SK-N-SH treated with all-trans-retinoic acid at 6 μM for 48 hours (cell line): ENCODE measurements around the gene ZNF316.
"Not testable (repeated sequence)": the region's sequence is repeated elsewhere in the genome, so short reads cannot be mapped to it uniquely, and the experiment has no call there.

Experiments
- ATAC-seq: fragments of 200-7000 bp; cut with Tn5 transposase; 3 replicates; pipeline ENCODE4 v1.9.1; 2020; ENCODE audit warnings: mild to moderate bottlenecking, moderate library complexity
- ARNTL ChIP-seq: fragments of 450-650 bp; formaldehyde crosslinking; IDR thresholded peaks from 2 replicates; pipeline ENCODE4 v1.5.0; 2020; ENCODE audit warnings: low read depth, mild to moderate bottlenecking, moderate library complexity, borderline replicate concordance
- BACH2 ChIP-seq: fragments of 250-450 bp; sonication (Bioruptor Pico); IDR thresholded peaks from 2 replicates; pipeline ENCODE4 v1.9.0; 2021; ENCODE audit warnings: mild to moderate bottlenecking, borderline replicate concordance
- CSDC2 ChIP-seq: fragments of 250-450 bp; sonication (Bioruptor Pico); IDR thresholded peaks from 2 replicates; pipeline ENCODE4 v1.5.0; 2020; ENCODE audit warnings: mild to moderate bottlenecking, moderate library complexity
- ESRRG ChIP-seq: fragments of 250-450 bp; sonication (Bioruptor Pico); IDR thresholded peaks from 2 replicates; pipeline ENCODE4 v1.6.1; 2021; ENCODE audit warnings: mild to moderate bottlenecking
- GLIS3 ChIP-seq: fragments of 250-450 bp; sonication (Bioruptor Pico); IDR thresholded peaks from 2 replicates; pipeline ENCODE4 v1.5.0; 2020; ENCODE audit warnings: mild to moderate bottlenecking, moderate library complexity
- ISL1 ChIP-seq: fragments of 250-450 bp; sonication (Bioruptor Pico); IDR thresholded peaks from 2 replicates; pipeline ENCODE4 v2.1.2; 2022; ENCODE audit warnings: mild to moderate bottlenecking, moderate library complexity
- PPARA ChIP-seq: fragments of 250-450 bp; sonication (Bioruptor Pico); IDR thresholded peaks from 2 replicates; pipeline ENCODE4 v1.5.0; 2020; ENCODE audit warnings: mild to moderate bottlenecking, borderline replicate concordance
- SNAI2 ChIP-seq: fragments of 250-450 bp; sonication (Bioruptor Pico); IDR thresholded peaks from 2 replicates; pipeline ENCODE4 v1.5.0; 2020; ENCODE audit warnings: mild to moderate bottlenecking, moderate library complexity
- TOX ChIP-seq: fragments of 250-450 bp; sonication (Bioruptor Pico); IDR thresholded peaks from 2 replicates; pipeline ENCODE4 v1.8.0; 2021; ENCODE audit warnings: mild to moderate bottlenecking, moderate library complexity, borderline replicate concordance
- ZC3H10 ChIP-seq: fragments of 250-450 bp; sonication (Bioruptor Pico); IDR thresholded peaks from 2 replicates; pipeline ENCODE4 v1.5.1; 2021; ENCODE audit warnings: mild to moderate bottlenecking, moderate library complexity
- ZNF565 ChIP-seq: fragments of 450-650 bp; formaldehyde crosslinking; conservative IDR thresholded peaks from 2 replicates; pipeline ENCODE4 v1.5.0; 2020; ENCODE audit warnings: low read depth, mild to moderate bottlenecking, moderate library complexity
- ZNF70 ChIP-seq: fragments of 450-650 bp; formaldehyde crosslinking; IDR thresholded peaks from 2 replicates; pipeline ENCODE4 v1.5.0; 2020; ENCODE audit warnings: mild to moderate bottlenecking, moderate library complexity
- ZNF8 ChIP-seq: fragments of 450-650 bp; formaldehyde crosslinking; IDR thresholded peaks from 2 replicates; pipeline ENCODE4 v1.5.0; 2020; ENCODE audit warnings: mild to moderate bottlenecking, moderate library complexity
- TF ChIP-seq, protein P1 (sequence below): fragments of 250-450 bp; sonication (Bioruptor Pico); IDR thresholded peaks from 2 replicates; pipeline ENCODE4 v1.8.0; 2021; ENCODE audit warnings: low read depth, mild to moderate bottlenecking, moderate library complexity, borderline replicate concordance
- TF ChIP-seq, protein P2 (sequence below): fragments of 250-450 bp; sonication (Bioruptor Pico); IDR thresholded peaks from 2 replicates; pipeline ENCODE4 v1.5.1; 2020; ENCODE audit warnings: low read depth, mild to moderate bottlenecking, moderate library complexity
- TF ChIP-seq, protein P3 (sequence below): fragments of 250-450 bp; sonication (Bioruptor Pico); IDR thresholded peaks from 2 replicates; pipeline ENCODE4 v1.8.0; 2020; ENCODE audit warnings: mild to moderate bottlenecking, moderate library complexity, borderline replicate concordance
- TF ChIP-seq, protein P4 (sequence below): fragments of 250-450 bp; sonication (Bioruptor Pico); IDR thresholded peaks from 2 replicates; pipeline ENCODE4 v1.5.0; 2020; ENCODE audit warnings: mild to moderate bottlenecking, moderate library complexity
- TF ChIP-seq, protein P5 (sequence below): fragments of 250-450 bp; sonication (Bioruptor Pico); IDR thresholded peaks from 2 replicates; pipeline ENCODE4 v1.5.1; 2021; ENCODE audit warnings: mild to moderate bottlenecking, moderate library complexity

ZNF316 gene

DNA sequence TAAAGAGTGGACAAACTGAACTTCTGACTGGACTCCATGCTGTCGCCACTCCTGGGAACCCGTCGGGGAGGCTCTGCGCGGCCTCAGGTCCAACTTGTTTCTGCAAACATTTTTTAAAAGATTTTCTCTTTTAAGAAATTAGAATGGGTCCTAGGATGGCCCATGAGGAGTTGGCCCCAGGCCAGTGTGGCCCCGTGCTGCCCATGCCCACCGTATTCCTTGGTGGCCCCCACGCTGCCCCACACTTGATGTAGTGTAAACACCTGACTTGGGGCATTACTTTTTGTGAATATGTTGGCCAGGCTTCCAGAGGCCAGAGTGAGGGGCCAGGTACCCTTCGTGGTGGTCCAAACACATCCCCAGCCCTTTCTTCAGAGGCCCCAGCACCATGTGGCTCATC is 19.3 kb downstream of the ZNF316 start:
- TF ChIP-seq ESRRG (CRISPR knock-in tag) (no peak), TOX (CRISPR knock-in tag) (no peak), ARNTL (CRISPR knock-in tag) (no peak), ISL1 (CRISPR knock-in tag) (no peak)
- TF ChIP-seq, protein P1, sequence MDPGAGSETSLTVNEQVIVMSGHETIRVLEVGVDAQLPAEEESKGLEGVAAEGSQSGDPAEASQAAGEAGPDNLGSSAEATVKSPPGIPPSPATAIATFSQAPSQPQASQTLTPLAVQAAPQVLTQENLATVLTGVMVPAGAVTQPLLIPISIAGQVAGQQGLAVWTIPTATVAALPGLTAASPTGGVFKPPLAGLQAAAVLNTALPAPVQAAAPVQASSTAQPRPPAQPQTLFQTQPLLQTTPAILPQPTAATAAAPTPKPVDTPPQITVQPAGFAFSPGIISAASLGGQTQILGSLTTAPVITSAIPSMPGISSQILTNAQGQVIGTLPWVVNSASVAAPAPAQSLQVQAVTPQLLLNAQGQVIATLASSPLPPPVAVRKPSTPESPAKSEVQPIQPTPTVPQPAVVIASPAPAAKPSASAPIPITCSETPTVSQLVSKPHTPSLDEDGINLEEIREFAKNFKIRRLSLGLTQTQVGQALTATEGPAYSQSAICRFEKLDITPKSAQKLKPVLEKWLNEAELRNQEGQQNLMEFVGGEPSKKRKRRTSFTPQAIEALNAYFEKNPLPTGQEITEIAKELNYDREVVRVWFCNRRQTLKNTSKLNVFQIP (CRISPR knock-in tag): no peak
- TF ChIP-seq, all 23 proteins: peak for 0
- no peak for ATAC-seq

DNA sequence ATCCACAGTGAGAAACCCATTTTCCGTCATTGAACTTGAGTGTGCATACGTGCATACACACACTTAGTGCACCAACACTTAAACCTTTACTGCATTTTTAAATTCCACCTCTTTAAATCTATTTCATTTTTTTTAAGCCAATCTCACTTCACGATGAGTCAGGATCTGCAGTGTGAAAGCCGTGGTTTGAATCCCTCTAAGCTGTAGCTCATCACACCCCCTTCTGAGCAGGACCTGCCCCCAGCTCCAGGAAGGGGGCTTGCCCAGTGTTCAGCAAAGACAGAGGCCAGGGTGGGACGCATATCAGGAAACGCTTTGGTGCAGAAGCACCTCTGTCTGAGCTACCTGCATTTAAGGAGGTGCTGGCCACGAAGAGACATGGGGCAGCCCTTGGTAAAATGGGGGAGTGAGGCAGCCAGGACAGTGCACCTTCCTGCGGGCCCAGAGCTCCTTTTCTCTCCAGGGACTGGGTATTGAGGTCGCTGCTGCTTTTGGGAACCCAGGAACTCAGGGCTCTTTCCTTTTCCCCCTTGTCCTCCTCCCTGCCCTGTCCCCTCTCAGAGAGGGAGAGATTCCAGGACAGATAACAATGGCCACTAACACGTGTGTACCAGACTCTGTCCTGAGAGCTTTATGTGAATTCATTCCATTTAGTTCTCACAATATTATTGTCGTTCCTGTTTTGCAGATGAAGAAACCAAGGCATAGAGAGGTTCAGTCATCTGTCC is 21.7 kb downstream of the ZNF316 start:
- TF ChIP-seq ZNF8 (CRISPR knock-in tag): no peak
- TF ChIP-seq, protein P2, sequence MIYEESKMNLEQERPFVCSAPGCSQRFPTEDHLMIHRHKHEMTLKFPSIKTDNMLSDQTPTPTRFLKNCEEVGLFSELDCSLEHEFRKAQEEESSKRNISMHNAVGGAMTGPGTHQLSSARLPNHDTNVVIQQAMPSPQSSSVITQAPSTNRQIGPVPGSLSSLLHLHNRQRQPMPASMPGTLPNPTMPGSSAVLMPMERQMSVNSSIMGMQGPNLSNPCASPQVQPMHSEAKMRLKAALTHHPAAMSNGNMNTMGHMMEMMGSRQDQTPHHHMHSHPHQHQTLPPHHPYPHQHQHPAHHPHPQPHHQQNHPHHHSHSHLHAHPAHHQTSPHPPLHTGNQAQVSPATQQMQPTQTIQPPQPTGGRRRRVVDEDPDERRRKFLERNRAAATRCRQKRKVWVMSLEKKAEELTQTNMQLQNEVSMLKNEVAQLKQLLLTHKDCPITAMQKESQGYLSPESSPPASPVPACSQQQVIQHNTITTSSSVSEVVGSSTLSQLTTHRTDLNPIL (CRISPR knock-in tag): no peak
- TF ChIP-seq ESRRG (CRISPR knock-in tag): no peak
- no peak for TF ChIP-seq ARNTL (CRISPR knock-in tag)
- TF ChIP-seq, protein P3, sequence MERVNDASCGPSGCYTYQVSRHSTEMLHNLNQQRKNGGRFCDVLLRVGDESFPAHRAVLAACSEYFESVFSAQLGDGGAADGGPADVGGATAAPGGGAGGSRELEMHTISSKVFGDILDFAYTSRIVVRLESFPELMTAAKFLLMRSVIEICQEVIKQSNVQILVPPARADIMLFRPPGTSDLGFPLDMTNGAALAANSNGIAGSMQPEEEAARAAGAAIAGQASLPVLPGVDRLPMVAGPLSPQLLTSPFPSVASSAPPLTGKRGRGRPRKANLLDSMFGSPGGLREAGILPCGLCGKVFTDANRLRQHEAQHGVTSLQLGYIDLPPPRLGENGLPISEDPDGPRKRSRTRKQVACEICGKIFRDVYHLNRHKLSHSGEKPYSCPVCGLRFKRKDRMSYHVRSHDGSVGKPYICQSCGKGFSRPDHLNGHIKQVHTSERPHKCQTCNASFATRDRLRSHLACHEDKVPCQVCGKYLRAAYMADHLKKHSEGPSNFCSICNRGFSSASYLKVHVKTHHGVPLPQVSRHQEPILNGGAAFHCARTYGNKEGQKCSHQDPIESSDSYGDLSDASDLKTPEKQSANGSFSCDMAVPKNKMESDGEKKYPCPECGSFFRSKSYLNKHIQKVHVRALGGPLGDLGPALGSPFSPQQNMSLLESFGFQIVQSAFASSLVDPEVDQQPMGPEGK (CRISPR knock-in tag): no peak
- no peak for TF ChIP-seq TOX (CRISPR knock-in tag)
- TF ChIP-seq BACH2 (CRISPR knock-in tag): no peak
- TF ChIP-seq CSDC2: no peak
- TF ChIP-seq ZNF70 (CRISPR knock-in tag): no peak
- no peak for TF ChIP-seq ZNF565 (CRISPR knock-in tag)
- TF ChIP-seq ISL1 (CRISPR knock-in tag): no peak
- TF ChIP-seq PPARA (CRISPR knock-in tag): no peak
- no peak for TF ChIP-seq SNAI2
- TF ChIP-seq GLIS3: no peak
- TF ChIP-seq, protein P4, sequence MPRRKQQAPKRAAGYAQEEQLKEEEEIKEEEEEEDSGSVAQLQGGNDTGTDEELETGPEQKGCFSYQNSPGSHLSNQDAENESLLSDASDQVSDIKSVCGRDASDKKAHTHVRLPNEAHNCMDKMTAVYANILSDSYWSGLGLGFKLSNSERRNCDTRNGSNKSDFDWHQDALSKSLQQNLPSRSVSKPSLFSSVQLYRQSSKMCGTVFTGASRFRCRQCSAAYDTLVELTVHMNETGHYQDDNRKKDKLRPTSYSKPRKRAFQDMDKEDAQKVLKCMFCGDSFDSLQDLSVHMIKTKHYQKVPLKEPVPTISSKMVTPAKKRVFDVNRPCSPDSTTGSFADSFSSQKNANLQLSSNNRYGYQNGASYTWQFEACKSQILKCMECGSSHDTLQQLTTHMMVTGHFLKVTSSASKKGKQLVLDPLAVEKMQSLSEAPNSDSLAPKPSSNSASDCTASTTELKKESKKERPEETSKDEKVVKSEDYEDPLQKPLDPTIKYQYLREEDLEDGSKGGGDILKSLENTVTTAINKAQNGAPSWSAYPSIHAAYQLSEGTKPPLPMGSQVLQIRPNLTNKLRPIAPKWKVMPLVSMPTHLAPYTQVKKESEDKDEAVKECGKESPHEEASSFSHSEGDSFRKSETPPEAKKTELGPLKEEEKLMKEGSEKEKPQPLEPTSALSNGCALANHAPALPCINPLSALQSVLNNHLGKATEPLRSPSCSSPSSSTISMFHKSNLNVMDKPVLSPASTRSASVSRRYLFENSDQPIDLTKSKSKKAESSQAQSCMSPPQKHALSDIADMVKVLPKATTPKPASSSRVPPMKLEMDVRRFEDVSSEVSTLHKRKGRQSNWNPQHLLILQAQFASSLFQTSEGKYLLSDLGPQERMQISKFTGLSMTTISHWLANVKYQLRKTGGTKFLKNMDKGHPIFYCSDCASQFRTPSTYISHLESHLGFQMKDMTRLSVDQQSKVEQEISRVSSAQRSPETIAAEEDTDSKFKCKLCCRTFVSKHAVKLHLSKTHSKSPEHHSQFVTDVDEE: no peak
- peak; percentile 60 for ATAC-seq

DNA sequence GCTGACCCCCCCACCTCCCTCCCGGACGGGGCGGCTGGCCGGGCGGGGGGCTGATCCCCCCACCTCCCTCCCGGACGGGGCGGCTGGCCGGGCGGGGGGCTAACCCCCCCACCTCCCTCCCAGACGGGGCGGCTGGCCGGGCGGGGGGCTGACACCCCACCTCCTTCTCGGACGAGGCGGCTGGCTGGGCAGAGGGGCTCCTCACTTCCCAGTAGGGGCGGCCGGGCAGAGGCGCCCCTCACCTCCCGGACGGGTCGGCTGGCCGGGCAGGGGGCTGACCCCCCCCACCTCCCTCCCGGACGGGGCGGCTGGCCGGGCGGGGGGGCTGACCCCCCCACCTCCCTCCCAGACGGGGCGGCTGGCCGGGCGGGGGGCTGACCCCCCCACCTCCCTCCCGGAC is 33.7 kb downstream of the ZNF316 start:
- not testable (repeated sequence) for ATAC-seq

DNA sequence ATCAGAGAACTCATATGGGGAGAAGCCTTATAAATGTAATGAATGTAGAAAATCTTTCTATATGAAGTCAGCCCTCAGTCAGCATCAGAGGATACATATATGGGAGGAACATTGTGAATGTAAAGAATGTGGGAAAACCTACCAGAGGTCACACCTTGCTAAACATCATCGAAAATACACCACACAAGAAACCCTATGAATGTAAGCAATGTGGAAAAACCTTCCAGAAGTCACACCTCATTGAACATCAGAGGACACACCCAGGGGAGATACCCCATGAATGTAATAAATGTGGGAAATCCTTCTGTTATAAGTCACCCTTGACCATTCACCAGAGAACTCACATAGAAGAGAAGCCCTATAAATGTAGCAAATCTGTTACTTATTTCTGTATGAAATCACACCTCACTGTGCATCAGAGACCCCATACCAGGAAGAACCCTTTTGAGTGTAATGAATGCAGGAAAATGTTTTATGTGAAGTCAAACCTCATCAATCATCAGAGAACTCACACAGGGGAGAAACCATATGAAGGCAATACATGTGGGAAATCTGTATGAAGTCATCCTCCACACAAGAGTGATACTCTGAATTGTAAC is 38.8 kb downstream of the ZNF316 start:
- ATAC-seq: no peak
- TF ChIP-seq, protein P1 (CRISPR knock-in tag): no peak
- TF ChIP-seq BACH2 (CRISPR knock-in tag): no peak
- no peak for TF ChIP-seq ARNTL (CRISPR knock-in tag)
- TF ChIP-seq CSDC2: no peak
- no peak for TF ChIP-seq ESRRG (CRISPR knock-in tag)
- TF ChIP-seq, protein P2 (CRISPR knock-in tag): no peak
- no peak for TF ChIP-seq ZNF8 (CRISPR knock-in tag)
- TF ChIP-seq, protein P5, sequence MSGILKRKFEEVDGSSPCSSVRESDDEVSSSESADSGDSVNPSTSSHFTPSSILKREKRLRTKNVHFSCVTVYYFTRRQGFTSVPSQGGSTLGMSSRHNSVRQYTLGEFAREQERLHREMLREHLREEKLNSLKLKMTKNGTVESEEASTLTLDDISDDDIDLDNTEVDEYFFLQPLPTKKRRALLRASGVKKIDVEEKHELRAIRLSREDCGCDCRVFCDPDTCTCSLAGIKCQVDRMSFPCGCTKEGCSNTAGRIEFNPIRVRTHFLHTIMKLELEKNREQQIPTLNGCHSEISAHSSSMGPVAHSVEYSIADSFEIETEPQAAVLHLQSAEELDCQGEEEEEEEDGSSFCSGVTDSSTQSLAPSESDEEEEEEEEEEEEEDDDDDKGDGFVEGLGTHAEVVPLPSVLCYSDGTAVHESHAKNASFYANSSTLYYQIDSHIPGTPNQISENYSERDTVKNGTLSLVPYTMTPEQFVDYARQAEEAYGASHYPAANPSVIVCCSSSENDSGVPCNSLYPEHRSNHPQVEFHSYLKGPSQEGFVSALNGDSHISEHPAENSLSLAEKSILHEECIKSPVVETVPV: no peak
- TF ChIP-seq GLIS3: no peak
- TF ChIP-seq, protein P3 (CRISPR knock-in tag): no peak
- no peak for TF ChIP-seq ZC3H10 (CRISPR knock-in tag)
